HEK293T (cell line): Measurements from ENCODE around the gene DARS1.

Experiments
- CTCF ChIA-PET: fragments of 350-600 bp; formaldehyde crosslinking; extraction: SDS; loops from one replicate; lab custom pipeline; 2021; ENCODE audit warnings: antibody characterized with exemption, inconsistent platforms; lab: Yijun Ruan, JAX
- POLR2A ChIA-PET: fragments of 350-600 bp; formaldehyde crosslinking; extraction: SDS; loops from one replicate; lab custom pipeline; 2020; ENCODE audit warnings: antibody characterized with exemption, inconsistent platforms; lab: Yijun Ruan, JAX
- DNase-seq: peaks from one replicate; pipeline ENCODE4 v3.0.0; 2012; ENCODE audit warnings: mixed read lengths; ENCODE audit errors: extremely low spot score
- ARNT ChIP-seq: fragments of 450-650 bp; IDR thresholded peaks from 2 replicates; pipeline ENCODE4 v1.6.1; 2017; ENCODE audit warnings: mild to moderate bottlenecking
- BHLHE40 ChIP-seq: fragments of 450-650 bp; IDR thresholded peaks from 2 replicates; pipeline ENCODE4 v1.6.1; 2016; ENCODE audit warnings: mild to moderate bottlenecking, moderate library complexity, borderline replicate concordance
- CTBP1 ChIP-seq: fragments of 450-650 bp; IDR thresholded peaks from 2 replicates; pipeline ENCODE4 v1.6.1; 2016; ENCODE audit warnings: borderline replicate concordance
- ELF4 ChIP-seq: fragments of 450-650 bp; IDR thresholded peaks from 2 replicates; pipeline ENCODE4 v1.6.1; 2017; ENCODE audit warnings: antibody characterized with exemption
- FOXA1 ChIP-seq: fragments of 450-650 bp; IDR thresholded peaks from 2 replicates; pipeline ENCODE4 v1.6.1; 2016; ENCODE audit warnings: mild to moderate bottlenecking
- FOXK2 ChIP-seq: fragments of 450-650 bp; IDR thresholded peaks from 2 replicates; pipeline ENCODE4 v1.6.1; 2016; ENCODE audit warnings: mild to moderate bottlenecking
- FOXM1 ChIP-seq: fragments of 450-650 bp; IDR thresholded peaks from 2 replicates; pipeline ENCODE4 v1.6.1; 2017; ENCODE audit warnings: mild to moderate bottlenecking, borderline replicate concordance
- HDGF ChIP-seq: fragments of 450-650 bp; IDR thresholded peaks from 2 replicates; pipeline ENCODE4 v1.6.1; 2017; ENCODE audit warnings: antibody characterized with exemption, borderline replicate concordance
- L3MBTL2 ChIP-seq: fragments of 450-650 bp; conservative IDR thresholded peaks from 2 replicates; pipeline ENCODE4 v1.6.1; 2016; ENCODE audit warnings: mild to moderate bottlenecking
- LEF1 ChIP-seq: fragments of 450-650 bp; IDR thresholded peaks from 2 replicates; pipeline ENCODE4 v1.6.1; 2017; ENCODE audit warnings: mild to moderate bottlenecking, borderline replicate concordance
- NFRKB ChIP-seq: fragments of 450-650 bp; IDR thresholded peaks from 2 replicates; pipeline ENCODE4 v1.6.1; 2016; ENCODE audit warnings: mild to moderate bottlenecking, moderate library complexity
- SP1 ChIP-seq: fragments of 450-650 bp; IDR thresholded peaks from 2 replicates; pipeline ENCODE4 v1.6.1; 2017
- SUZ12 ChIP-seq: fragments of 450-650 bp; IDR thresholded peaks from 2 replicates; pipeline ENCODE4 v1.6.1; 2016; ENCODE audit warnings: mild to moderate bottlenecking
- TARDBP ChIP-seq: fragments of 450-650 bp; IDR thresholded peaks from 2 replicates; pipeline ENCODE4 v1.6.1; 2016
- ZNF384 ChIP-seq: fragments of 450-650 bp; IDR thresholded peaks from 2 replicates; pipeline ENCODE4 v1.6.1; 2016
- TF ChIP-seq, protein P1 (sequence below): fragments of 450-650 bp; IDR thresholded peaks from 2 replicates; pipeline ENCODE4 v1.6.1; 2016

DARS1 gene

DNA sequence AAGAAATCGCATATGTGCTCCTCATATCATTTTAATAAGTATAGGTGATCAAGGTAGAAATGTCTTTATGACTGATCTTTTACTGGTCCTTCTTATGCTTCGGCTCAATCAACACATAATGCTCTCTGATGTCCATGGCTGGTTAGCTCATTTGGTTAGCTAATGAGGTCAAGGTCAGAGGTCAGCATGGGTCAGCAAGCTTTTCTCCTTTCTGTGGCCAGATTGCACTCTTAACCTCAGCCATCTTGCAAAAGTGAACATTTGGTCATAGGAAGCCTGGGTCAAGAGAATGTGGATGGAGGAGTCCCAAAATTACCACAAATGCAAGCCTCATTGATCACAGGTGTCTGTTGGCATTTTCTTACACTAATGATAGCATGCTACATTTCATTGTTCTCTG is 35.4 kb upstream of the DARS1 start:
- TF ChIP-seq ARNT (no peak), HDGF (no peak), L3MBTL2 (no peak), NFRKB (no peak), TARDBP (no peak), FOXM1 (no peak), SUZ12 (no peak), ELF4 (no peak), FOXA1 (no peak), LEF1 (no peak), CTBP1 (no peak), FOXK2 (no peak), ZNF384 (no peak), BHLHE40 (no peak), SP1 (no peak)
- TF ChIP-seq, protein P1, sequence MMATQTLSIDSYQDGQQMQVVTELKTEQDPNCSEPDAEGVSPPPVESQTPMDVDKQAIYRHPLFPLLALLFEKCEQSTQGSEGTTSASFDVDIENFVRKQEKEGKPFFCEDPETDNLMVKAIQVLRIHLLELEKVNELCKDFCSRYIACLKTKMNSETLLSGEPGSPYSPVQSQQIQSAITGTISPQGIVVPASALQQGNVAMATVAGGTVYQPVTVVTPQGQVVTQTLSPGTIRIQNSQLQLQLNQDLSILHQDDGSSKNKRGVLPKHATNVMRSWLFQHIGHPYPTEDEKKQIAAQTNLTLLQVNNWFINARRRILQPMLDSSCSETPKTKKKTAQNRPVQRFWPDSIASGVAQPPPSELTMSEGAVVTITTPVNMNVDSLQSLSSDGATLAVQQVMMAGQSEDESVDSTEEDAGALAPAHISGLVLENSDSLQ = no peak
- ChIA-PET CTCF (interaction anchor here (0.6 kb wide), 1 partner anchor 107 kb away, joined by 4 read pairs; no protein-coding TSS in a partner anchor), POLR2A (no interaction called here)
- no peak for DNase-seq

DNA sequence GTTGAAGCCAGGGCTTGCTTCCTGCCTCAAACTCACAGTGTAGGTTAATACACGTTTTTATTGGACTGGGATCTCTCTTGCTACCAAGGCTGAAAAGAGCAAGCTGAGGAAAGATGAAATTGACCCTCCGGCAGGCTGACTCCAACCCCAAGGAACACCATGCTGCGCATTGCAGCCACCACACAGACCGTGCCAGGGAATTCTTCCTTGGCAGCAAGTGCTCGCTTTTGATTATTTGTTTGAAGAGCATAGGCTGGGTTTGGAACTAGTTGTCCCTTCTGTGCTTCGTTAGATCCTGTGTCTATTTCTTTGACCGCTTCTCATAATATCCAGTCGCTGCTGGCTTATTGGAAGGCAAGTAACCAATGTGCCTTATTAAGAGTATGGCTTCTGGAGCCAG is 34.4 kb upstream of the DARS1 start:
- POLR2A ChIA-PET = no interaction called here
- TF ChIP-seq ELF4 (no peak), CTBP1 (no peak), FOXM1 (no peak), ZNF384 (no peak), BHLHE40 (no peak), NFRKB (no peak), ARNT (no peak), FOXK2 (no peak), HDGF (no peak), SUZ12 (no peak), FOXA1 (no peak), SP1 (no peak), LEF1 (no peak), TARDBP (no peak), L3MBTL2 (no peak)
- TF ChIP-seq, protein P1 = no peak
- CTCF ChIA-PET = no interaction called here
- DNase-seq = no peak

DNA sequence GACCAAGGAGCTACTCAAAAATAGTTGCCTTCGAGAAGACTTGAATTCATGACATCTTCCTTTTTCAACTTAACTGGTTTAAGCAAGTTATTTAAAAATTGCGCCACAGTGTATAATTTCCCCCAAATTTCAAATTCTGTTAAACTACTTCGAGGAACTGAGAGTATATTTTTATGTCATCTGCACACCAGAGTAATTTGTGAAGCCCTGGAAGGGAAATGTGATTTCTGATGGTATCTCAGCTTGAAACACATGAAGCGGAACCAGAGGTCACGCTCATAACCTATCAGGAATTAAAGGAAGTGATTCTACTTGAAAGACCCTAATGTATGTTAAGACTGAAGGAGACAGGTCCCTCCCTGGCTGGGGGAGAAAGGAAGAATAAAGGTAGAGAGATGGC is 33.9 kb upstream of the DARS1 start:
- ChIA-PET CTCF (no interaction called here), POLR2A (no interaction called here)
- TF ChIP-seq SP1 (no peak), FOXA1 (no peak), LEF1 (no peak), BHLHE40 (no peak), SUZ12 (no peak), ARNT (no peak), ELF4 (no peak)
- TF ChIP-seq, protein P1 = no peak
- DNase-seq = no peak

DNA sequence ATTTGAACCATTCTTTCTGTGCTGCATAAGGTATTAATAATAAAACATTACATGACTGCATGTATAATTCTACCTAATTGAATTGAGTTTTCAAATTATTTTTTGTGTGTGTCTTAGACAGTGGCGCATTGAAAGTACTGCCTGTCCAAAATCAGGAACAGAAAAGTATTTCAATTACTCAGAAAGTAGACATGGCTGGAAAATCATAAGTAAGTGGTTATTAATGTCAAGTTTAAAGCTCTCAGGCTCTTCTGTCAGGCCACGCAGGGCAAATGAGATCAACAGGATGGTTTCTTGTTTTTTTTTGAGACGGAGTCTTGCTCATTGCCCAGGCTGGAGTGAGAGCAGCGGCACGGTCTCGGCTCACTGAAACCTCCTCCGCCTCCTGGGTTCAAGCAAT is 32.4 kb upstream of the DARS1 start:
- CTCF ChIA-PET = no interaction called here
- TF ChIP-seq HDGF (no peak), NFRKB (no peak), FOXM1 (no peak), CTBP1 (no peak)
- POLR2A ChIA-PET = no interaction called here
- DNase-seq = no peak

DNA sequence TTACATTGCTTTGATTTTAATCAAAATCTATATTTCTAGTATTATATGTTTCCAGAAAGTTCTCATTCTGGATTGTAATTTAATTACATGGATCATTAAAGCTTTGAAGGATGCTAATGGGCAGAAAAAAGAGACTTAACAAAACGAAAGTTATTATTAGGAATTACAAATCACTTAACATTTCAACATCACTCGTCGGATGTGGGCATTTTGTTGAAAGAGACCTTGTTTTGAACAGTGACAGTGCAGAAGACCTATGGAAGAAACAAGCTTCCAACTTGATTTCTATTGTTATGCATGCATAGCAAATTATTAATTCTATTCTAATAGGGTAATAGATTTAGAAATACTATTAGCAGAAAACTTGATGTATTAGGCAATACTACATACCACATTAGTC is 31.4 kb upstream of the DARS1 start:
- no peak for DNase-seq
- TF ChIP-seq FOXK2 (no peak), LEF1 (no peak)
- ChIA-PET CTCF (no interaction called here), POLR2A (no interaction called here)

DNA sequence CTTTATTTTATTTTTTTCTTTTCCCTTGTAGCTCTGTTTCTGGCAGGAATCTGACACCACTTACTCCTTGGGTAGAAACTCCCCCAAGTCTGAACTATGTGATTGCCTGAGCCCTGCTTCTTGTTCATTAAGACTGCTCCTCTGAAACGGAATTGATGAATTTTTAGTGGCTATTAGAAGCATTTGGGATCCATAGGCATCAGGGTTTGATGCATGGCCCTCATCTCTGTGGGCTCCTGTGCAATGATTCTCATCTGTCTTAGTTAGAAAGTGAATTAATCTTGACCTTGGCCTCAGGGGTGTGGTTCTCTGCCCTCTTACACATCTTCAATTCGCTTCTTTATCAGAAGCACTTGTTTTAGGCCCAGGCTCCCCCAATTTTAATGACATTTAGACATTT is 31.0 kb upstream of the DARS1 start:
- CTCF ChIA-PET = interaction anchor here (0.7 kb wide), 1 partner anchor 18 kb away, joined by 4 read pairs; no protein-coding TSS in a partner anchor

More for the DNA sequence above, 31.0 kb upstream of the DARS1 start:
- POLR2A ChIA-PET = no interaction called here
- TF ChIP-seq L3MBTL2 = no peak
- TF ChIP-seq SP1 = no peak
- no peak for TF ChIP-seq FOXM1
- TF ChIP-seq ELF4 = no peak
- no peak for TF ChIP-seq FOXA1
- TF ChIP-seq NFRKB = no peak
- no peak for TF ChIP-seq TARDBP
- TF ChIP-seq FOXK2 = no peak
- TF ChIP-seq HDGF = no peak
- no peak for TF ChIP-seq SUZ12
- TF ChIP-seq CTBP1 = no peak
- TF ChIP-seq ZNF384 = no peak
- TF ChIP-seq LEF1 = no peak
- TF ChIP-seq, protein P1 = no peak
- DNase-seq = no peak
